ENCODE results near the gene CHMP6. TPM values are rescaled to one million over a fixed set of nuclear protein-coding genes. Genes with fewer than 3 reads are reported as not detected.
"Not testable (repeated sequence)": the region's sequence is repeated elsewhere in the genome, so short reads cannot be mapped to it uniquely, and the experiment has no call there.

Gene CHMP6
- total RNA-seq, 1 donor from 2014 or later: 15.9 TPM

DNA sequence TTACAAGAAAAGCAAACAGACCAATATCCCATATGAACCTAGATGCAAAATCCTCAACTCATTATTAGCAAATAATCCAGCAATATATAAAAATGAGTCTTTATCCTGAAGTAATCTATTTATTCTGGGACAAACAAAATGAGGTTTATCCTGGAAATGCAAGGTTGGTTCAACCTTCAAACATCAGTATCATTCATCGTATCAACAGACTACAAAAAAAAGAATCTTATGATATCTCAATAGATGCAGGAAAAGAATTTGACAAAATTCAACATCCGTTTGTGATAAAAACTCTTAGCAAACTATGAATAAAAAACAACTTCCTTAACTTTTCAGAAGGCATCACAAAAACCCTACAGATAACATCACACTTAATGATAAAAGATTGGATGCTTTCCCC, 24.9 kb downstream of the CHMP6 start:
- Histone ChIP-seq H3K27me3 (ENCODE audit: low read depth) (no peaks in the 10 kb centered on the region), H3K9me3 (replicated peaks) (peaks cover 11% of the 10 kb centered on the region), H3K27ac (replicated peaks) (no peak overlapping the region), H3K36me3 (no peaks in the 10 kb centered on the region), H3K4me3 (no peak overlapping the region), H3K4me1 (peaks cover 26% of the 10 kb centered on the region)
- no peak for DNase-seq
- TF ChIP-seq, protein P1, sequence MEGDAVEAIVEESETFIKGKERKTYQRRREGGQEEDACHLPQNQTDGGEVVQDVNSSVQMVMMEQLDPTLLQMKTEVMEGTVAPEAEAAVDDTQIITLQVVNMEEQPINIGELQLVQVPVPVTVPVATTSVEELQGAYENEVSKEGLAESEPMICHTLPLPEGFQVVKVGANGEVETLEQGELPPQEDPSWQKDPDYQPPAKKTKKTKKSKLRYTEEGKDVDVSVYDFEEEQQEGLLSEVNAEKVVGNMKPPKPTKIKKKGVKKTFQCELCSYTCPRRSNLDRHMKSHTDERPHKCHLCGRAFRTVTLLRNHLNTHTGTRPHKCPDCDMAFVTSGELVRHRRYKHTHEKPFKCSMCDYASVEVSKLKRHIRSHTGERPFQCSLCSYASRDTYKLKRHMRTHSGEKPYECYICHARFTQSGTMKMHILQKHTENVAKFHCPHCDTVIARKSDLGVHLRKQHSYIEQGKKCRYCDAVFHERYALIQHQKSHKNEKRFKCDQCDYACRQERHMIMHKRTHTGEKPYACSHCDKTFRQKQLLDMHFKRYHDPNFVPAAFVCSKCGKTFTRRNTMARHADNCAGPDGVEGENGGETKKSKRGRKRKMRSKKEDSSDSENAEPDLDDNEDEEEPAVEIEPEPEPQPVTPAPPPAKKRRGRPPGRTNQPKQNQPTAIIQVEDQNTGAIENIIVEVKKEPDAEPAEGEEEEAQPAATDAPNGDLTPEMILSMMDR (IDR thresholded peaks at IDR 0.05; ENCODE audit: borderline replicate concordance): no peak
- intact Hi-C loops (cut with micrococcal nuclease): no loop called here

- DNase-seq; H3K36me3 ChIP-seq; intact Hi-C loops (cut with micrococcal nuclease); H3K9me3 ChIP-seq (replicated peaks); H3K27me3 ChIP-seq (ENCODE audit: low read depth): not testable (repeated sequence)
- peak overlapping the region; percentile 77 for H3K27ac ChIP-seq (replicated peaks)
- H3K4me3 ChIP-seq: peak overlapping the region; percentile 56
- H3K4me1 ChIP-seq: peaks cover 34% of the 10 kb centered on the region
These were observed 25.7 kb downstream of the CHMP6 start for GRCh38 chr17:81017330-81017729.

DNA sequence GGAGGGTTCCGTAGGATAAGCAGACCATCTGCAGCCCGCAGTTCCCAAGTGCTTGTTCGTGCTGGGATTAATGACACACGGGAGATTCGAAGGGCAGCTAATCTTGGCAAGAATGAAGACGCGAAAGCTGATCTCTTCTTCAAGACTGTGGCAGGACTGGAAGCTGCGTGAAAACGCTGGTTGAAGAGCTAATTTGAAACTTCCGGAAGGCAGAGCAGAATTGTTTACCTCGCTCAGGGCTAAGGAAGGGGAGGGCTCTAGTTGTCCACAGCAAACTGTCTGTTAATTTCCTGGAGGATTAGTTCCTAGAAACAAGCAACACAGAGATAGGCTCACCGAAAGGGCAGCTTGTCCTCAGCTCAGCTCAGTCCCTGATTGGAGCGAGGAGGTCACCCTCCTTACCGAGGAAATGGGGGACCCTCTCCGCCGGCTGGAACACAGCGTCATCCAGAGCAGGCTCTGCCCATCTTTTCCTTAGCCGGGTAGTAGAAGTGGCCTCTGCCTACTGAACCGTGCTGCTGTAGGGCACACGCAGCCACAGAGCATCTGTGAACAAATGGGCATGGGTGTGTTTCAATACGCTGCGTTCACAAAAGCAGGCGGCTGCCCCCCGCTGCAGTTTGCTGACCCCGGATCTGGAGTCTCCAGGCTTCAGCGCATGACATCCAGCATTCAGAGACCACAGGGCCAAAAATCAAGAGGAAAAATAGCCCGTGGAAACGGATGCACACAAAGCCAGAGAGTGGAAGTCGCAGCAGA, 26.6 kb downstream of the CHMP6 start:
- Histone ChIP-seq H3K4me3 (peak overlapping the region; percentile 56), H3K27me3 (ENCODE audit: low read depth) (no peaks in the 10 kb centered on the region), H3K9me3 (replicated peaks) (peaks cover 7% of the 10 kb centered on the region), H3K36me3 (no peaks in the 10 kb centered on the region), H3K4me1 (peaks cover 34% of the 10 kb centered on the region), H3K27ac (replicated peaks) (peak overlapping the region; percentile 77)
- no peak for DNase-seq
- TF ChIP-seq, protein P1 (IDR thresholded peaks at IDR 0.05; ENCODE audit: borderline replicate concordance): no peak
- intact Hi-C loops (cut with micrococcal nuclease): no loop called here

- TF ChIP-seq, protein P1 (IDR thresholded peaks at IDR 0.05; ENCODE audit: borderline replicate concordance): no peak
- DNase-seq: no peak
- Histone ChIP-seq H3K27ac (replicated peaks) (no peak overlapping the region), H3K27me3 (ENCODE audit: low read depth) (no peaks in the 10 kb centered on the region), H3K9me3 (replicated peaks) (peaks cover 7% of the 10 kb centered on the region), H3K4me3 (no peak overlapping the region), H3K4me1 (peaks cover 47% of the 10 kb centered on the region), H3K36me3 (no peaks in the 10 kb centered on the region)
- intact Hi-C loops (cut with micrococcal nuclease): loop anchor here (5.0 kb wide), 1 partner anchor 82 kb away; no protein-coding TSS in a partner anchor
These were observed 28.2 kb downstream of the CHMP6 start for GRCh38 chr17:81019563-81020442.

DNA sequence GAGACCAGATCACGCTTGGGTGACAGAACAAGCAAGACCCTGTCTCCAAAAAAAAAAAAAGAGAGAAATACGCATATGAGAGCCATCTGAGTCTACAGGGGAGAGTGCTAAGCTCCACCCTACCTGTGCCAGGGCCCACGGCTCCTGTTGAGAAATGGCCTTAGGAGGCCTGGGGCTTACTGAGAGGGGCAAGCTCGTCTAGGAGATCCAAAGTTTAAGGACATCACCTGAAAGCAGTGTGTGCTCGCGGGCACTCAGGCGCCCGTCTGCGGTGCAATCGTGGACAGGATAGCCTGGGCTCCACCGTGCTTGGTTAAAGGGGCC, 28.8 kb downstream of the CHMP6 start:
- no peak overlapping the region for H3K4me3 ChIP-seq
- no peak for DNase-seq
- H3K27ac ChIP-seq (replicated peaks): peak overlapping the region; percentile 81
- peaks cover 47% of the 10 kb centered on the region for H3K4me1 ChIP-seq
- TF ChIP-seq, protein P1 (IDR thresholded peaks at IDR 0.05; ENCODE audit: borderline replicate concordance): no peak
- H3K9me3 ChIP-seq (replicated peaks): peaks cover 7% of the 10 kb centered on the region
- intact Hi-C loops (cut with micrococcal nuclease): loop anchor here (5.0 kb wide), 1 partner anchor 82 kb away; no protein-coding TSS in a partner anchor
- H3K27me3 ChIP-seq (ENCODE audit: low read depth): peaks cover 1% of the 10 kb centered on the region
- no peaks in the 10 kb centered on the region for H3K36me3 ChIP-seq
